HEK293 (cell line): ENCODE measurements around the gene LMBR1.

Experiments used
- CTCF ChIA-PET: fragments of 350-600 bp; formaldehyde crosslinking; extraction: SDS; loops from one replicate; lab custom pipeline; 2021; ENCODE audit warnings: antibody characterized with exemption; lab: Yijun Ruan, JAX
- POLR2A ChIA-PET: fragments of 300-600 bp; formaldehyde crosslinking; extraction: SDS; loops from one replicate; lab custom pipeline; 2020; ENCODE audit warnings: antibody characterized with exemption, inconsistent platforms; lab: Yijun Ruan, JAX
- H3K27ac ChIP-seq: fragments of 200-500 bp; sonication (Bioruptor generic); 2 replicates; pipeline ENCODE4 v1.5.1; 2014; ENCODE audit warnings: low read depth, low read length, control low read depth, inconsistent platforms; ENCODE audit errors: extremely low read depth
- H3K36me3 ChIP-seq, 2 experiments: fragments of 200-500 bp in 1 of 2; sonication (Bioruptor generic) in 1 of 2; 1 replicate in 1 of 2; 2 replicates in 1 of 2; pipeline ENCODE4 v1.5.1; 2014 to 2017; ENCODE audit warnings: inconsistent platforms in 2 of 2, low read length in 2 of 2; ENCODE audit not compliant: control insufficient read depth in 2 of 2, insufficient read depth in 1 of 2
- H3K4me1 ChIP-seq: fragments of 200-500 bp; sonication (Bioruptor generic); 2 replicates; pipeline ENCODE4 v1.5.1; 2014; ENCODE audit warnings: mild to moderate bottlenecking, low read length, inconsistent platforms; ENCODE audit not compliant: control insufficient read depth, insufficient read depth
- H3K4me3 ChIP-seq: 2 replicates; pipeline ENCODE4 v1.5.1; 2011; ENCODE audit warnings: low read depth, mild to moderate bottlenecking, control low read depth, low read length, moderate library complexity
- H3K9me3 ChIP-seq: fragments of 200-500 bp; sonication (Bioruptor generic); 2 replicates; pipeline ENCODE4 v1.5.1; 2014; ENCODE audit warnings: low read depth, low read length, inconsistent platforms; ENCODE audit not compliant: control insufficient read depth, insufficient read depth
- BCL6B ChIP-seq: fragments of 450-650 bp; formaldehyde crosslinking; IDR thresholded peaks from 2 replicates; pipeline ENCODE4 v1.5.1; 2017; ENCODE audit warnings: missing biosample characterization, missing genetic modification characterization
- HIC1 ChIP-seq: fragments of 450-650 bp; formaldehyde crosslinking; IDR thresholded peaks from 2 replicates; pipeline ENCODE4 v1.5.1; 2016; ENCODE audit warnings: missing biosample characterization, missing genetic modification characterization
- HOXC10 ChIP-seq: sonication (generic); formaldehyde crosslinking; IDR thresholded peaks from 2 replicates; pipeline ENCODE4 v1.8.1; 2023; ENCODE audit warnings: mild to moderate bottlenecking, missing genetic modification reagents
- KLF17 ChIP-seq: fragments of 450-650 bp; formaldehyde crosslinking; IDR thresholded peaks from 2 replicates; pipeline ENCODE4 v1.5.1; 2016; ENCODE audit warnings: missing biosample characterization, missing genetic modification characterization
- OSR2 ChIP-seq: fragments of 450-650 bp; formaldehyde crosslinking; IDR thresholded peaks from 2 replicates; pipeline ENCODE4 v1.5.1; 2016; ENCODE audit warnings: missing biosample characterization, missing genetic modification characterization
- PRDM2 ChIP-seq: fragments of 450-650 bp; formaldehyde crosslinking; IDR thresholded peaks from 2 replicates; pipeline ENCODE4 v1.5.1; 2016; ENCODE audit warnings: missing biosample characterization, missing genetic modification characterization, borderline replicate concordance
- REPIN1 ChIP-seq: fragments of 450-650 bp; formaldehyde crosslinking; IDR thresholded peaks from 2 replicates; pipeline ENCODE4 v1.5.1; 2017; ENCODE audit warnings: missing biosample characterization, missing genetic modification characterization, low read depth
- SALL2 ChIP-seq: fragments of 450-650 bp; formaldehyde crosslinking; IDR thresholded peaks from 2 replicates; pipeline ENCODE4 v1.5.0; 2017; ENCODE audit warnings: missing biosample characterization, mild to moderate bottlenecking, missing genetic modification characterization, borderline replicate concordance
- SCRT2 ChIP-seq: fragments of 450-650 bp; formaldehyde crosslinking; IDR thresholded peaks from 2 replicates; pipeline ENCODE4 v1.5.1; 2016; ENCODE audit warnings: missing biosample characterization, missing genetic modification characterization
- ZBTB21 ChIP-seq: fragments of 450-650 bp; formaldehyde crosslinking; IDR thresholded peaks from 2 replicates; pipeline ENCODE4 v1.5.1; 2017; ENCODE audit warnings: missing biosample characterization, missing genetic modification characterization
- ZBTB44 ChIP-seq: fragments of 450-650 bp; IDR thresholded peaks from 2 replicates; pipeline ENCODE4 v1.5.1; 2018; ENCODE audit warnings: missing biosample characterization, mild to moderate bottlenecking, missing genetic modification characterization
- ZNF10 ChIP-seq: fragments of 450-650 bp; formaldehyde crosslinking; IDR thresholded peaks from 2 replicates; pipeline ENCODE4 v1.5.1; 2017; ENCODE audit warnings: missing biosample characterization, missing genetic modification characterization
- ZNF248 ChIP-seq: fragments of 450-650 bp; formaldehyde crosslinking; IDR thresholded peaks from 2 replicates; pipeline ENCODE4 v1.5.1; 2017; ENCODE audit warnings: missing biosample characterization, missing genetic modification characterization
- ZNF513 ChIP-seq: fragments of 450-650 bp; IDR thresholded peaks from 2 replicates; pipeline ENCODE4 v1.5.1; 2018; ENCODE audit warnings: missing biosample characterization, missing genetic modification characterization
- ZNF530 ChIP-seq: fragments of 450-650 bp; formaldehyde crosslinking; IDR thresholded peaks from 2 replicates; pipeline ENCODE4 v1.5.1; 2016; ENCODE audit warnings: low read depth, missing biosample characterization, missing genetic modification characterization
- ZNF623 ChIP-seq: fragments of 450-650 bp; formaldehyde crosslinking; IDR thresholded peaks from 2 replicates; pipeline ENCODE4 v1.5.1; 2016; ENCODE audit warnings: missing biosample characterization, missing genetic modification characterization
- ZNF629 ChIP-seq: fragments of 450-650 bp; formaldehyde crosslinking; IDR thresholded peaks from 2 replicates; pipeline ENCODE4 v1.5.1; 2017; ENCODE audit warnings: missing biosample characterization, missing genetic modification characterization
- ZNF660 ChIP-seq: fragments of 450-650 bp; IDR thresholded peaks from 2 replicates; pipeline ENCODE4 v1.5.1; 2018; ENCODE audit warnings: missing biosample characterization, mild to moderate bottlenecking, missing genetic modification characterization
- ZNF791 ChIP-seq: fragments of 450-650 bp; formaldehyde crosslinking; IDR thresholded peaks from 2 replicates; pipeline ENCODE4 v1.5.1; 2016; ENCODE audit warnings: missing biosample characterization, missing genetic modification characterization
- ZNF830 ChIP-seq: fragments of 450-650 bp; IDR thresholded peaks from 2 replicates; pipeline ENCODE4 v1.5.0; 2018; ENCODE audit warnings: missing biosample characterization, missing genetic modification characterization, low read depth, mild to moderate bottlenecking, moderate library complexity

LMBR1 gene

GRCh38 chr7:156907656-156908055 lies 14.7 kb upstream of the LMBR1 start:
- H3K27ac ChIP-seq = no peak overlapping the region
- no peaks in the 10 kb centered on the region for H3K36me3 ChIP-seq
- no peak overlapping the region for H3K4me3 ChIP-seq
- TF ChIP-seq SCRT2 (tag by site-specific recombination) = peak; percentile 35; the same call in 1 of the 2 replicates
- TF ChIP-seq HIC1 (tag by site-specific recombination) = 0 out of 2 replicates have a peak, but pooled peaks have one; percentile 23
- TF ChIP-seq ZNF530 (tag by site-specific recombination) = no peak
- TF ChIP-seq ZNF629 (tag by site-specific recombination) = 0 out of 2 replicates have a peak, but pooled peaks have one; percentile 36
- TF ChIP-seq HOXC10 (CRISPR knock-in tag) = no peak
- peak; percentile 59; the same call in 1 of the 2 replicates for TF ChIP-seq OSR2 (tag by site-specific recombination)
- TF ChIP-seq SALL2 (tag by site-specific recombination) = no peak
- TF ChIP-seq ZBTB44 (tag by site-specific recombination) = 0 out of 2 replicates have a peak, but pooled peaks have one; percentile 18
- peak; percentile 96 for TF ChIP-seq BCL6B (tag by site-specific recombination)
- TF ChIP-seq ZBTB21 (tag by site-specific recombination) = peak; percentile 58; the same call in 1 of the 2 replicates
- peak; percentile 89 for TF ChIP-seq ZNF10 (tag by site-specific recombination)
- 0 out of 2 replicates have a peak, but pooled peaks have one; percentile 34 for TF ChIP-seq KLF17 (tag by site-specific recombination)
- no peaks in the 10 kb centered on the region for H3K9me3 ChIP-seq
- H3K4me1 ChIP-seq = peaks cover 2% of the 10 kb centered on the region; the same call in 1 of the 2 replicates
- CTCF ChIA-PET = interaction anchor here (0.7 kb wide), 1 partner anchor 246 kb away, joined by 3 read pairs; no protein-coding TSS in a partner anchor
- POLR2A ChIA-PET = no interaction called here

GRCh38 chr7:156906200-156906649 lies 13.2 kb upstream of the LMBR1 start:
- Histone ChIP-seq H3K9me3 (no peaks in the 10 kb centered on the region), H3K27ac (no peak overlapping the region), H3K4me3 (no peak overlapping the region), H3K36me3 (no peaks in the 10 kb centered on the region), H3K4me1 (peaks cover 2% of the 10 kb centered on the region; the same call in 1 of the 2 replicates)
- ChIA-PET POLR2A (interaction anchor here (1.2 kb wide), 1 partner anchor 13 kb away, joined by 4 read pairs; the partner anchor contains the start of gene LMBR1), CTCF (interaction anchor here (0.6 kb wide), 1 partner anchor 463 kb away, joined by 3 read pairs; no protein-coding TSS in a partner anchor)
- TF ChIP-seq ZNF623 (tag by site-specific recombination) (no peak), ZNF248 (tag by site-specific recombination) (no peak), ZNF791 (no peak), PRDM2 (no peak), REPIN1 (tag by site-specific recombination) (no peak), ZNF513 (tag by site-specific recombination) (no peak), ZNF830 (tag by site-specific recombination) (no peak), ZNF660 (no peak)
